Measurements from ENCODE around the gene MUCL3. TPM values are rescaled to one million over a fixed set of nuclear protein-coding genes. Genes with fewer than 3 reads are reported as not detected.

The MUCL3 gene
- total and polyA plus RNA-seq, 10 of the 15 experiments (the other 5 are each of a cell fraction or from before 2014, with no cell fraction given), result 0.03 to 1.4 (median 0.61) TPM

DNA sequence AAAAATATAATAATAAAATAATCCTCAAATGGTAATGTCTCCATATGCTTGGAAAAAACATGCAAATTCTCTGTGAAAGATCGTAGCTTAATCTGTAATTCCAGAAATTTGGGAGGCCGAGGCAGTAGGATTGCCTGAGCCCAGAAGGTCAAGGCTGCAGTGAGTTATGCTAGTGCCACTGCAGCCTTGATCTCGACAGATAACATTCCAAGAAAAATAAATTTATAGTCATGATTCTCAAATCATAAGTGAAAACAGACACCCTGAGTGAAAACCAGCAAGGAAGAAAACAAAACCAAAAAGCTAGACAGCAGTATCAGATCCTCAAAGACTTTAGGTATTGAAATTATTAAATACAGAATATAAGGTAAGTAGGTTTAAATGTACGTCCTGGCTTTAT lies 38.9 kb downstream of the MUCL3 start (continued):
- TF ChIP-seq IRF3 (IDR thresholded peaks at IDR 0.05), result no peak
- no peak for TF ChIP-seq MXI1 (IDR thresholded peaks at IDR 0.05; ENCODE audit: low read depth, low read length)
- TF ChIP-seq NR2C2 (IDR thresholded peaks at IDR 0.05; ENCODE audit: borderline replicate concordance, control insufficient read depth, insufficient read length, low read depth), result no peak
- TF ChIP-seq BHLHE40 (IDR thresholded peaks at IDR 0.05; ENCODE audit: borderline replicate concordance in 1 of 2, low read depth in 2 of 2, low read length in 1 of 2), result no peak
- no peak for TF ChIP-seq CBX5 (IDR thresholded peaks at IDR 0.05; ENCODE audit: low read depth)
- no peak for TF ChIP-seq BMI1 (IDR thresholded peaks at IDR 0.05; ENCODE audit: borderline replicate concordance)

DNA sequence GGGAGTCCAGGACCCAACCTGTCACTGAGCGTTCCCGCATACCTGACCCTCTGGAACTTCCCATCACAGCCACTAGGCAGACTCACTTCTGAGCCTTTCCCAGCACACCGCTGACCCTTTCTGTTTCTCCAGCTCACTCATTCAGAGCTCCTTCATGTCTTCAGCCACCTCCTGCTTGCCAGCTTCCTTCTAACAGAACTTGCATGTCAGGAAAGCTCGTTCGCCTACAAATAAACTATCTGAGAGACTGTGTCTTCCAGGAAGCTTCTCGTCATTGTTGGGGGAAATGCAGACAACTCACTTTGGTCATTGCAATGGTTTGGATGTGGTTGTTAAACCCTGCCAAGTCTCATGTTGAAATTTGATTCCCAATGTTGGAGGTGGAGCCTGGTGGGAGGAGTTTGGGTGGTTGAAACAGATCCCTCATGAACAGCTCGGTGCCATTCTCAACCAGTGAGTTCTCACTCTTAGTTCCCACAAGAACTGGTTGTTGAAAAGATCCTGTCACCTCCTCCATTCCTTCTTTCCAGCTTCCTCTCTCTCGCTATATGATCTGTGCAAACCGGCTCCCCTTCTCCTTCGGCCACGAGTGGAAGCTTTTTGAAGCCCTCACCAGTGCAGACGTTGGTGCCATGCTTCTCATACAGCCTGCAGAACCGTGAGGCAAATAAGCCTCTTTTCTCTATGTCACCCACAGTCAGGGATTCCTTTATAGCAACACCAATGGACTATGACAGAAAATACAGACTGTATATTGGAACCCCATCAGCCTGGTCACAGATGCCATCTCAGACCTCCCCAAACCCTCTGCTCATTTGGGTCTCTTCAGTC lies 41.4 kb downstream of the MUCL3 start:
- intact Hi-C loops (cut with micrococcal nuclease; ENCODE audit: unreplicated experiment) (no loop called here), in situ Hi-C loops (cut with MboI) (no loop called here)
- H3K4me1 ChIP-seq (ENCODE audit: control insufficient read depth, insufficient read depth, low read length), result 0 out of 2 replicates have a peak, but pooled peaks cover 4% of the 10 kb centered on the region
- H3K4me2 ChIP-seq (ENCODE audit: control insufficient read depth, insufficient read depth), result no peak overlapping the region
- no peak overlapping the region for H2AFZ ChIP-seq (ENCODE audit: control insufficient read depth, low read depth, low read length)
- 38% methylated on average over 13 of the region's 13 CpGs for WGBS (ENCODE audit: insufficient coverage, insufficient replicate concordance, low lambda C conversion rate, missing lambda C conversion rate)
- H3K79me2 ChIP-seq (ENCODE audit: control insufficient read depth, insufficient read depth, low read length), result no peaks in the 10 kb centered on the region
- CTCF ChIA-PET, result interaction anchor here (1.0 to 1.6 kb wide), 4 partner anchors 57 to 146 kb away, joined by 3 to 6 read pairs (median 3); no protein-coding TSS in a partner anchor
- no TSS peak for BruUV-seq (replicated peaks)
- RAD21 ChIA-PET (ENCODE audit: unreplicated experiment), result interaction anchor here (0.8 kb wide), 1 partner anchor 27 kb away, joined by 3 read pairs; no protein-coding TSS in a partner anchor
- ATAC-seq (no peak), DNase-seq (ENCODE audit: low read depth, low spot score) (no peak), FAIRE-seq (no peak)
- POLR2A ChIA-PET, result no interaction called here
- H3K9me3 ChIP-seq (replicated peaks; ENCODE audit: control insufficient read depth, insufficient read depth, low read length), result no peaks in the 10 kb centered on the region
- H3K27me3 ChIP-seq (replicated peaks in 1 of 2; ENCODE audit: control insufficient read depth in 2 of 2, insufficient read depth in 2 of 2, low read length in 1 of 2), result peaks cover 0 to 2% of the 10 kb centered on the region in 2 experiments; a peak in 3 of 4 replicates
- no peak overlapping the region for H3K9ac ChIP-seq (ENCODE audit: control insufficient read depth, insufficient read depth, low read length)
- H3K4me3 ChIP-seq, result no peak overlapping the region
- no peaks in the 10 kb centered on the region for H4K20me1 ChIP-seq (ENCODE audit: control insufficient read depth, insufficient read depth)
- no peaks in the 10 kb centered on the region for H3K36me3 ChIP-seq (ENCODE audit: control insufficient read depth in 2 of 2, insufficient read depth in 2 of 2, low read length in 1 of 2)
- H3K27ac ChIP-seq (ENCODE audit: control insufficient read depth, insufficient read depth), result no peak overlapping the region
- SMC1A ChIA-PET (ENCODE audit: uncharacterized antibody, unreplicated experiment), result interaction anchor here (0.9 kb wide), 1 partner anchor 47 kb away, joined by 3 read pairs; no protein-coding TSS in a partner anchor
- TF ChIP-seq HDAC6 (IDR thresholded peaks at IDR 0.05; ENCODE audit: unreplicated experiment), result no peak
- no peak for TF ChIP-seq HSF1 (IDR thresholded peaks at IDR 0.05; ENCODE audit: low read depth, low read length)
- no peak for TF ChIP-seq NBN (IDR thresholded peaks at IDR 0.05)
- TF ChIP-seq ZNF207 (IDR thresholded peaks at IDR 0.05; ENCODE audit: borderline replicate concordance), result no peak
- no peak for TF ChIP-seq PAX8 (IDR thresholded peaks at IDR 0.05)
- TF ChIP-seq, protein P1, sequence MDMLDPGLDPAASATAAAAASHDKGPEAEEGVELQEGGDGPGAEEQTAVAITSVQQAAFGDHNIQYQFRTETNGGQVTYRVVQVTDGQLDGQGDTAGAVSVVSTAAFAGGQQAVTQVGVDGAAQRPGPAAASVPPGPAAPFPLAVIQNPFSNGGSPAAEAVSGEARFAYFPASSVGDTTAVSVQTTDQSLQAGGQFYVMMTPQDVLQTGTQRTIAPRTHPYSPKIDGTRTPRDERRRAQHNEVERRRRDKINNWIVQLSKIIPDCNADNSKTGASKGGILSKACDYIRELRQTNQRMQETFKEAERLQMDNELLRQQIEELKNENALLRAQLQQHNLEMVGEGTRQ (IDR thresholded peaks at IDR 0.05; ENCODE audit: borderline replicate concordance, low read depth, low read length), result no peak
- no peak for TF ChIP-seq RCOR1 (conservative IDR thresholded peaks at IDR 0.05; ENCODE audit: low read depth, low read length)
- TF ChIP-seq, protein P2, sequence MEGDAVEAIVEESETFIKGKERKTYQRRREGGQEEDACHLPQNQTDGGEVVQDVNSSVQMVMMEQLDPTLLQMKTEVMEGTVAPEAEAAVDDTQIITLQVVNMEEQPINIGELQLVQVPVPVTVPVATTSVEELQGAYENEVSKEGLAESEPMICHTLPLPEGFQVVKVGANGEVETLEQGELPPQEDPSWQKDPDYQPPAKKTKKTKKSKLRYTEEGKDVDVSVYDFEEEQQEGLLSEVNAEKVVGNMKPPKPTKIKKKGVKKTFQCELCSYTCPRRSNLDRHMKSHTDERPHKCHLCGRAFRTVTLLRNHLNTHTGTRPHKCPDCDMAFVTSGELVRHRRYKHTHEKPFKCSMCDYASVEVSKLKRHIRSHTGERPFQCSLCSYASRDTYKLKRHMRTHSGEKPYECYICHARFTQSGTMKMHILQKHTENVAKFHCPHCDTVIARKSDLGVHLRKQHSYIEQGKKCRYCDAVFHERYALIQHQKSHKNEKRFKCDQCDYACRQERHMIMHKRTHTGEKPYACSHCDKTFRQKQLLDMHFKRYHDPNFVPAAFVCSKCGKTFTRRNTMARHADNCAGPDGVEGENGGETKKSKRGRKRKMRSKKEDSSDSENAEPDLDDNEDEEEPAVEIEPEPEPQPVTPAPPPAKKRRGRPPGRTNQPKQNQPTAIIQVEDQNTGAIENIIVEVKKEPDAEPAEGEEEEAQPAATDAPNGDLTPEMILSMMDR (IDR thresholded peaks at IDR 0.05 in 2 of 3, conservative IDR thresholded peaks at IDR 0.05 in 1 of 3; ENCODE audit: control insufficient read depth in 2 of 3, extremely low read depth in 1 of 3, insufficient read depth in 1 of 3, low read depth in 3 of 3, low read length in 3 of 3), result no peak
- no peak for TF ChIP-seq NFIC (IDR thresholded peaks at IDR 0.05; ENCODE audit: low read depth, low read length)
- TF ChIP-seq RAD51 (IDR thresholded peaks at IDR 0.05), result no peak
- no peak for TF ChIP-seq RELA (IDR thresholded peaks at IDR 0.05; ENCODE audit: borderline replicate concordance, partially characterized antibody)
